NOMO-1 treated with dmso at 0.1 percent for 144 hours (cell line): Measurements from ENCODE around the gene APOO.

Source experiments
- DNase-seq: peaks from one replicate; lab custom pipeline; 2025; ENCODE audit not compliant: unreplicated experiment; lab: John Stamatoyannopoulos, UW

The APOO gene

DNA sequence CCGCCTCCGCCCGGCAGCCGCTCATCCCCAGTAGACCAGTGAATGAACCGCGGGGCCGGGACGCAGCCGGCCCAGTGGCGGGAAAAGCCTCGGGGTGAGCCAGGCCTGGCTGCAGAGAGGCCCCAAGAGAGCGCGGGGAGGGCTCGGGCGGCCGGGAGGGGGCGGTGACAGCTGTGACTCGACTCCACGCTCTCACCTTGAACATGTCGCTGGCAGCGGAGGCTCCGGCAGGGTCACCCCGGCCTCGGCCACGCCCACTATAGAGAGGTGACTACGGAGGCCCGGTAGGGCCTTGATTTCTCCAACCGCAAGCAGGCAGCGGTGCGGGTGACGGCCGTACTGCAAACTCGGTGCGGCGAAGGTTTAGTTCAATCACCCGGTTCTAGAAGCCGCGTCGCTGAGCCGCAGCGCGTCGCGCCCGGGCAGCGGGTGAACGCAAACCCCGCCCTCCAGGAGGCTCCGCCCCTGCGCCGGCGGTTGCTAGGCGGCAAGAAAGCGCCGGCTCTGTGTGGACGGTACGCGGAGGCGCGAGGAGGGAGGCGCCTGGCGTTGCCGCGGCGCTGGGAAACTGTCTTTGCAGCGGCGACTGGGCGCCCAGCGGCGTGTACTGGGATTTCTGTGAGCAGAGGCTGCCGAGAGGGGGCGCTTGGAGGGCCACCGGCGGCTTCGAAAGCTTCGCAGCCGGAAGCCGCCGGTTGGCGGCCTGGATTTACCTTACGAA is at the start of gene APOO, which contains the start of gene CXorf58:
Gene APOO, minus strand, starts transcription at position 441 of the 721 bp plus-strand sequence. Its CDS starts 236 bp downstream, at position 205.
Gene CXorf58, plus strand, starts transcription at position 509 of the 721 bp plus-strand sequence. CDS start 2,297 bp downstream, outside the sequence.
- peak; percentile 83 for DNase-seq

DNA sequence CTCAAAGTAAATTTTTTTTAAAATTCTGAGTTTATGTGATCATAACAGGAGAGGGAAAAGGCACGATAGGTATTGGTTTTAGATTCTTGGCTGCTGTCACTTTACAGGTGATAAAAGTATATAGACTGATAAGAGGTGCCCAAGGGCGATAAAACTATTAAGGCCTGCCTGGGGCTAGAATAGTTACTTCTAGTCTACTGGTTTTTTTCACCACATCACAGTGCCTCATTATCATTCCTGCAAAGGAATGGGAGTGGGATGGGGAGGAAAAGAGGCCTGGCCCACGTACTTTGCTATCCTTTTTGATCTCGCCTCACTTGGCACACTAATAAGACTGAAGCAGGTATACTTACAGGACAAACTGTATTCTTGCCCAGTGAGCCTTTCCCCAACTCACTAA is 46.7 kb upstream of the APOO start:
- DNase-seq = no peak

DNA sequence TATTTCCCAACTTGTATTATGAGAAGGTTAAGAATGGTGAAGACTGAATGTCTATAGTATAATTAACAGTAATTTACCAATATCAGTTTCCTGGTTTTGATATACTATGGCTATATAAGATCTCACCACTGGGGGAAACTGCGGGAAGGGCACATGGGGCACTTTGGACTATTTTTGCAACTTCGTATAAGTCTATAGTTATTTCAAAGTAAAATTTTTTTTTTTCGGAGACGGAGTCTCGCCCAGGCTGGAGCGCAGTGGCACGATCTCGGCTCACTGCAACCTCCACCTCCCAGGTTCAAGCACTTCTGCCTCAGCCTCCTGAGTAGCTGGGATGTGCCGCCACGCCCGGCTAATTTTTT is 46.2 kb upstream of the APOO start:
- no peak for DNase-seq

DNA sequence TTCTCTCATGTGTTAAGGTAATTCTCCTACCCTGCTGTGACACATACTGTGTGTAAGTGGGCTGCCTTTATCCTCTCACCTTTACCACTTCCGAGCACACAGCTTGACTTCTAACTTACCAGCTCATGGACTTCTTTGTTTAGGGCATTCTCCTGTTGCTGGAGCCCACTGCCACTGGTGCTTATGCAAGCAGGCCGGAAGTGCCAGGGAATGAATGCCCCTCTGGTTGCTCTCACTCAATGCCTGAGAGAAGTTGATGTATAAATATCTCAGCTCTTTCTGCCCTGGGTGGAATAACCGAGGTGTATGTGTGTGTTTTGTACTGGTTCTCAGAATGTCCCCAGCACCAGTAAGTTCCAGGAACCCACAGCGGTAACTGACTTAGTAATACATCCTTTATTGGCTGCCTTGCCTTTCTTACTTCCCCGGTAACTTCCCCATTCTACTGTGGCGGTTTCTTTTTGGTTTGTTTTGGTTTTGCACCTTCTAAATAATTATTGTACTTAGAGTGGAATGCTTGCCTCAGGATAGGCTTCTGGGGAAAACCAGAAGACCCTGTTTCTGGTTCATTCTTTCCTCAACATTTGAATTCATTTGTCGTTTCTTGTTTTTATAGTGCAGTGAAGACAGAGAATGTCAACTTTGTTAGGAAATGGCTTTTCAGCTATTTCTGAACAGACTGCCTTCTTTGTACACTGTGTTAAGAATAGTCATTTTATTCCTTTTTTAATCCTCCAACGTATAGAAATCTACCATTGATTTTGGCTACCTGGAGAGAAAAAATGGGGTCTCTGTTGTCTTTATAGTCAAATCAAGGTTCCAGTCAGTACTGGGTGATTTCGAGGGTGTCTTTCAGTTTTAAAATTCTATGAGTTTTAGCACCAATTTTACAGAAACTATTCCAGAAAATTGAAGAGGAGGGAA is 45.5 kb upstream of the APOO start:
- peak; percentile 47 for DNase-seq

DNA sequence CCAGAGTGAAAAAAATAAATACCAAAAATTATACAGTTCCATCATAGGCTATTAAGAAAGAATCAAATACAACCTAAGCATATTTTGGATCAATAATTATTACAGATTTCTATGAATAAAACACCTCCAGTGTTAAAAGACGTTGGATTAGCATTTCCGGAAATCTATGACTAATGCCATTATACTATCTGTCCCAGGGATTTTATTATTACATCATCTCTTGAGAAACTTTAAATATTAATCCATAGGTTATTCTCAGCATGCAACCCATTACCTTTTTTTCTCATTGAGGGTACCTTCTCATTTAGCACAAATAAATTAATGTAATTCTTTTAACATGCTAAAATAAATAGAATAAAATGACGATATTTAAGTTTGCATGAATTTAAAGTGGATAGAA is 44.7 kb upstream of the APOO start:
- DNase-seq = no peak

DNA sequence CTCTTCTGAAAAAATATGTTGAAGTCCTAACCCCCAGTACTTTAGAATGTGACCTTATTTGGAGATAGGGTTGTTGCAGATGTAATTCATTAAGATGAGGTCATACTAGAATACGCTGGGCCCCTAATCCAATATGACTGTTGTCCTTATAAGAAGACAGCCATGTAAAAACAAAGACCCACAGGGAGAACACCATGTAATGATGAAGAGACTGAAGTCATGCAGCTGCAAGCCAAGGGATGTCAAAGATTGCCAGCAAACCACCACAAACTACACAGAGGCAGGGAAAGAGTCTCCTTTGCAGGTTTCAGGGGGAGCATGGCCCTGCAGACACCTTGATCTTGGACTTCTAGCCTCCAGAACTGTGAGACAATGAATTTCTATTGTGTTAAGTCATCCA is 37.5 kb upstream of the APOO start:
- no peak for DNase-seq

DNA sequence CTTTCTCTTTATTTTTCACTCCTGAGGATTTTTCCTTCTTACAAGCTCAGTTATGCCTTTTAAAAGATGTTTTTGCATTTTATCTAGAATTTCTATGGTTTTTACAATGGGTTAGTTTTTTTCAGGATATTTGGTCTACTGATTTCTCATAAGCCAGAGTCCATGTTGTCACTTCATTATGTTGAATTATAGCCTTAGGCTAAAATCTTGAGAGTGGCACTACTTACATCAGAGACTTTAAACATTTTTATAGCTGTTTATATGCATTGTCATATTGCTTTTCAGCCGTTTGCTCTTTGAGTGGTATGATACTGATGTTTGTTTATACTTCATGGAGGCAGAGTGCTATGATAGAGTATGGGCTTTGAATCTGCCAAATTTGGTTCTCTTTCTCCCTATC is 36.5 kb upstream of the APOO start:
- no peak for DNase-seq

DNA sequence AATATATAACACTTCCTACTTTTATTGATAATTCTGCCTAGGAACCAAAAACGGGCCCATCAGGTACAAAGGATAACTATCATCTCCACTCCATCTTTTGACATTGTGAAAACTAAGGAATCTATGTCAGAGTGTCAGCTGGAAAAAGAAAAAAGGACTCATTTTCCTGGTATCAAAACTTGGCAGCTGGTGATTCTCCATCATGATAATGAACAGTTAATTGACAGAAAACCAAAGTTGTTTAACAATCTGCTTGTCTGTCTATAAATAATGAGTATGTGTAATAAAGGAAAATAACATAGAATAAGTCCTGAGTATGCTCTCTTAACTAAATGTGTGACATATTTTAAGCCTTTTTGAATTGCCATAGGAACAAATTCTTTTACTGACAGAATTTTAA is 31.5 kb upstream of the APOO start:
- DNase-seq = no peak

DNA sequence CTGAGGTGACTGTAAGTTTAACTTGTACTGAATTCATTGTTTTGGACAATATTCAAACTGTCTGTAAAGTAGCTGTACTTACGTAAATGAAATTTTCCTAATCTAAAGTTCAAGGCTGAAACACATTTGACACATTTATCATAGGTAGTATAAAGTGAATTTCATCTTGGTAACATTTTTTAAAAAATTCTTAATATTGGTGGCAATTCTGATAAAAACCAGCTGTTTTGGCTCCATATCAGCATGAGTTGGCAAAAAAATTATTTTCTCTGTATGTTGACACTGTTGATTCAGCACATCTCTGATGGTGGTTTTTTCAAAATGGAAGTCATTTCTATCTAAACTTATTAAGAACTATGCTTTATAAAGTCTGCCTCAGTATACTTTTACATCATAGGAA is 31.0 kb upstream of the APOO start:
- DNase-seq = no peak

DNA sequence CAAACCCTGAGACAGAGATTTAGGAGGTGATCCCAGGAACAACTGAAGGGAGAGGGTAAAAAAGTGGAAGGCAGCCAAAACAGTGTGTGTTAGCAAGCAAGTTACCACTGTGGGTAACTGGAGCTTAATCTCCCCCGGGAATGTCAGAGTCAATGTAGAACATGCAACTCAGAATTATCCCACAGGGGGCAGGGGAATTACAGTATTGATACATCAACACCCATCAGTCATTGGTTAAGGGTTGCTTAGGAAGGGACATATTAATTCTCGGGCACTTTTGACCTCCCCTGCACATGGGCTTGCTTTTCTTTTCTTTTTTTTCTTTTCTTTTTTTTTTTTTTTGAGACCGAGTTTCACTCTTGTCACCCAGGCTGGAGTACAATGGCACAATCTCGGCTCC is 29.4 kb upstream of the APOO start:
- no peak for DNase-seq

DNA sequence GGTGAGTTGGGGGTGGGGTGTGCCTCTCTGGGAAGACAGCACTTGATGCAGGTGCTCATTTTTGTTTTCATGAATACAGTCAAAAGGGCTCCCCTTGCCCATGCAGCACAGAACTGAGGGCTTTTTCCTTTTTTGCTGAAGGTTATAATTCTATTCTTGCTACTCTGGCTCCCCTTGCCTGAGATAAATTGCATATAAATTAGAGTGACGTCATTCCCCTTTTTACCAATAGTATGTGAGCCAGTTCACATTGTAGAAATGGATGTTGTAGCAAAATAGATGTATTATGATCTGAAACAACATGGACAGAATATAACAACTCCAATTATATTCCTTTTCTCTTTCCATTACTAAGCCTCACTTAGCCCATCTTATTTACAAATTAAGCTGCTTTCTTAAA is 28.4 kb upstream of the APOO start:
- DNase-seq = no peak

DNA sequence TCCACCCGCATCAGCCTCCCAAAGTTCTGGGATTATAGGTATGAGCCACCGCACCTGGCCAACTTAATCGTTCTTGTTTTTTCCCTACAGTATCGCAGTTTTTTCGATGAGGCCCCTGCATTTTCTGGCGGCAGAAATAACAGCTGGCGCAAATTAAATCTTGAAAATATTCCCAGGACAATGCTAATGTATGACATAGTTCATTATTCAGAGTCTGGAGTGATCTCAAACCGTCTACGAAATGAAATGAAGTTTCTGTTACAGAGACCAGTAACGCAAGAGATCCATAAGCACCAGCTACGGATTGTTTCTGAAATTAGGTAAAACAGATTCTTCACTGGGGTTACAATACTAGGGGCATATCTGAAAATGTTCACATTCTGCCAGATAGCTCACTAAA is 27.4 kb upstream of the APOO start:
- DNase-seq = no peak

DNA sequence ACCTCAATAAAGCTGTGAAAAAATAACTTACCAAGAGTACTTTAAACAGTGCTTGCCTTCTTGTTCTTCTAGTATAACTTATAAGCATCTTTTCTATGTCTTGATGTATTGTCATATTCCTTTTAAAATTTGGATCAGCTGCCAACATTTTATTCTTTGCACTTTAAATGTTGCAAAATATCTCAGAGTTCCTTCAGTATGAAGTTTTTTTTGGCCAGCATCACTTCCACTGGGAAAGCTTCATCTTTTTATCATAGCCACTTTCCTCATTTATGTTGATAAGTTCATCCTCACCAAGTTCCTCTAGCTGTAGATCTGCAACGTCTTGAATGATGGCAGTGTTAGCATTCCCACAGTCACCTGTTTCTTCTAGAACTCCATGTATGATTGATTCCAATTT is 24.3 kb upstream of the APOO start:
- no peak for DNase-seq

DNA sequence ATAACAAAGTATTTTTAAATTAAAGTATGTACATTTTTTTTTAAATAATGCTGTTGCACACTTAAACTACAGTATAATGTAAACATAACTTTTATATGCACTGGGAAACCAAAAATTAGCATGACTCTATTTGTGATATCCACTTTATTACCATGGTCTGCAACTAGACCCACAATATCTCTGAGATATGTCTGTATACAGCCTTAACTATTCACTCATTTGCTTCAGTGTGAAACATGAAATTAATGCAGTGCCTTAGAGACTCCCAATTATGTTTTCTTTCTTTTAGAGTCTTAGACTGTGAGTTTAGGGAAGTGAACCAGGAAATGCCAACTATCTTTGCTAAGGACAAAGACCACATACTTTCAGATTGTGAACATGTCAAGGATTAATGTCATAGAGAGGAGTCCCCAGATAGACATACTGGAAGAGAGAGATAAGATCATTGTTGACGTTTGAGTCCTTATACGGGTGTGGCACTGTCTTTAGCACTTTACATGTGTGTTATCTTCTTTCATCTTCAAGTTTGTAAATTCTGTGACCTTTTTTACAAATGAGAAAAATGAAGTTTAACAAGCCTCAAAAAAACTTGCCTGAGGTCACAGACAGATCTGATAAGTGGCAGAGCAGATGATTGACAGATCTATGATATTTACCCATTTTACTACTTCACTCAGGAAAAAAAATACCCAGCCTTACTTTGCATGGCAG is 23.3 kb upstream of the APOO start:
- DNase-seq = peak; percentile 30

DNA sequence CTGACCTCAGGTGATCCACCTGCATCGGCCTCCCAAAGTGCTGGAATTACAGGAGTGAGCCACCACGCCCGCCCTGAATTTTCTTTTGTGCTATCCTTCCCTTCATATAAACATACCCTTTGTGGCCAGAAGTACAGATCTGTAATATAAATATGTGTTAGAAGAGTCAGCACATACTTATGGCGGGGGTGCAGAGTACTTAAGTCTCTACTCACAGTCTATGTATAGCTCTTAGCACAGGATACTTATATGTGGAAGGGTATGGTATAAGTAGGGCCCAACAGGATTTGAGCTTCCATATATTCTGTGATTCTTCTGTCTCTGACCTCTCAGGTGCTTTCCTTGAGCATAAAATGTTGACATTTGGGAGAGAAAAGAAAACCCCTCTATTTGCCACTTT is 18.3 kb upstream of the APOO start:
- no peak for DNase-seq

DNA sequence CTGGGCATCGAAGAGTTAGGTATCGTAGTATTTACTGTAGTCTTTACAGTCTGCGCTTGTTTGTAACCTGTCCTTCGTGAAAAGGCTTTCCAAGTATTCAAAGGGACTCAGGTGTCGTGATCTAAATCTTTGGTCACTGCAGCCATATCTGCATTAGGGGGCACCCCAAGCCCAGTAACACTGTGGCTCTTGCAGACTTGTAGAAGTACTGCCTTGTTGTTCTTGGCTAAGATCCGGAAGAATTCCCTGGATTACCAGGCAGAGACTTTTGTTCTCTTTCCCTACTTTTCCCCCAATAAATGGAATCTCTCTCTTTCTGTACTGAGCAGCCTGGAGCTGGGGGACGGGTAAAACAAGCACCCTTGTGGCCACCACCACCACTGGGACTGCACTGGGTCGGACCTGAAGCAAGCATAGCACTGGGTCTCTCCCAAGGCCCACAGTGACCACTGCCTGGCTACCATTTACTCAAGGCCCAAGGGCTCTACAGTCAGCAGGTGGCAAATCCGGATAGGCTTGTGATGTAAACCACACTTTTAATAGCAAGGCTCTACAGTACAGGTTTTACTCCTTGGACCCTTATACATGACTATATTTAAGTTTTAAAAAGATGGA is 12.1 kb upstream of the APOO start:
- no peak for DNase-seq

DNA sequence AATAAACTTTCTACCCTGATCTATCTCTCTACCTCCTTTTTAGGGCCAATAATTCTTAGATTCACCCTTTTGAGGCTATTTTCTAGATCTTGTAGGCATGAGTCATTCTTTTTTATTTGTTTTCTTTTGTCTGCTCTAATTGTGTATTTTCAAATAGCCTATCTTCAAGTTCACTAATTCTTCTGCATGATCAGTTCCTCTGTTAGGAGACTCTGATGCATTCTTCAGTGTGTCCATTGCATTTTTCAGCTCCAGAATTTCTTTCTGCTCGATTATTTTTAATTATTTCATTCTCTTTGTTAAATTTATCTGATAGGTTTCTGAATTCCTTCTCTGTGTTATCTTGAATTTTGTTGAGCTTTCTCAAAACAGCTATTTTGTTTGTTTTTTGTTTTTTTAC is 11.4 kb upstream of the APOO start:
- DNase-seq = no peak

DNA sequence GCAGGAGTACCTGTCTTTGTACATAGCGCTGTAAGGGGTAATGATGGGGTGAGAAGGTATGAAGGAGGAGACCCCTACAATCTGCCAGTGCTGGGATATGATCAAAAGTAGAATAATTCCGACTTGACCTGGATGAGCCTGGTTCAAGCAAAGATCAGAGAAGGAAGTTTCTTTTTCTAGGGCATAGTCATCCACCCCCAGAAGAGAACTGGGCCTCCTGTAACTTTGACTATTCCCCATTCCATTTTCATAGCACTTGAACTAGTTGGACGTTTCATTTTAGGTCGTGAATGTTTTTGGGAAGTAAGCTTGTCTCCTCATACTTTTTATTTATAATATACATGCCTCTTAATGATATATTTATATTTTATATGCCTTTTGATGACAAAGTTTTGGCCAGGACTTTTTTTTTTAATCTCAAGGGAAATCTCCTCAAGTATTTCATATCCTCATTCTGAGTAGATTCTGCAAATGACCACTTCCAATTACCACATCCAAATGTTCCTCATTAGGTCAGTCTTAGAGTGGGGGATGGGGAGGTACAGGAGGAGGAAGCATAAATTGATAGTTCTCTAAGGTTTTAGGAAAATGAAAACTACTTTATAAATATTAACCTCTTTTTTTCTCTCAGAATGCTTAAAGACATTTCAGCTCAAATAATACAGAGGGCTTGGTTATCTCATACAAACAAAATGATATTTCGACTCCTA is 3.5 kb upstream of the APOO start:
- DNase-seq = no peak

DNA sequence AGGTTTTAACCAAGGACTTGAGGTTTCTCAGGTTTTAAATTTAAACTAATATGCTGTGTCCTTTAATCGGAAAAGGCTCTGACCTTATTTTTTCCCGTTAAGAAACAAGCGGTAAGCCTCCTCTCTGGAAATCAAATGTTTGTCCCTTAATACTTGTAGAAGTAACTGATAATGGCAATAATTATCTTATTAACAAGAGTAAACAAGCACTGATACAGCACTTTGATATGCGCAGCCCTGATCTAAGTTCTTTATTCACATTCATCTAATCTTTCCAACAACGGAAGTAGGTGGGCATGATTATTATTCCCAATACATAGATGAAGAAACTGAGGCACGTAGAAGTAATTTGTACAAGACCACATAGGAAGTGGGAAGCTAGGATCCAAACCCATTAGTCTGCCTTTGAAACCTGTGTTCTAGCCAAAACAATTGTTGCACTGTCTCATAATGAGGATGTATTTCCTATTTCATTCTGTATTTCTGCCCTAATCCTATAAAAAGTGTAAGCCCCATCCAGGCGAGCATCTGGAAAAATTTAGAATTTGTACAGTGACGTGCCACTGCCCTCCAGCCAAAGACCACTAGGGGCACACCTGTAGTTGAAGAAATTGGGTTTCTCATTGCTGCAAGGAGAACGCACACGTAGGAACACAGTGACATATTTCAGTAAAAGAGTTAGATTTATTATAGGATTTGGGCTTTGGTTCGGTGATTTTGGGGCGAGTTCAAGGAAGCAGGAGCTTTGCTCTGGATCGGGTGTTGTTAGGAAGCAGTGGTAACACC is 674 bp upstream of the APOO start:
- no peak for DNase-seq

DNA sequence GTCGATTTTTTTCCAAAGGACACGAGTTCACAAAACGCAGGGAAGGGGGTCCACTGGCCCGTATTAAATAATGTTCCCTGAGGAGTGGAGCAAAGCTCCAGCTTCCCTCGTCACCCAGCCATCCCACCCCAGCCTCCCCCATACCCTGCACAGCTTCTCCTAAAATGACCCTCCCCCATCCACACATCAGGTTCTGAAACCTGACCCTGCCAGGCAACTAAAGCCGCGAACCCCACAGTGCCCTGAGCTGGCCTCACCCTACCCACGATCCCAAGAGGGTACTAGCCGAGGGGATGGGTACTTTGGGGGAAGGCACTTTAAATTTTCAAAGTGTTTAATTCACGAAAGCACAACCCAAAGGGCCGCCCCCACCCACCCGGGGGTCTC is 634 bp downstream of the APOO start:
- DNase-seq = no peak
